GM18517 (cell line): ENCODE measurements around the gene EPHA2.

ENCODE experiments used
- ATAC-seq: cut with Tn5 transposase; IDR thresholded peaks from one replicate; pipeline ENCODE4 v1.9.1; 2021; ENCODE audit warnings: mild to moderate bottlenecking, moderate library complexity; ENCODE audit not compliant: unreplicated experiment

The EPHA2 gene

GRCh38 chr1:16184557-16185303, 28.9 kb upstream of the EPHA2 start:
- no peak for ATAC-seq

GRCh38 chr1:16183765-16184556, 28.1 kb upstream of the EPHA2 start:
- ATAC-seq: no peak

- ATAC-seq: no peak
Observed at GRCh38 chr1:16183179-16183578, 27.3 kb upstream of the EPHA2 start.

- ATAC-seq: no peak
Observed at GRCh38 chr1:16181887-16182719, 26.2 kb upstream of the EPHA2 start.

- ATAC-seq: no peak
Observed at GRCh38 chr1:16180291-16180824, 24.5 kb upstream of the EPHA2 start.

- ATAC-seq: no peak
Observed at GRCh38 chr1:16178596-16179497, 23.0 kb upstream of the EPHA2 start.

- ATAC-seq: no peak
Observed at GRCh38 chr1:16177306-16177705, 21.4 kb upstream of the EPHA2 start.

- no peak for ATAC-seq
Observed at GRCh38 chr1:16176653-16177052, 20.8 kb upstream of the EPHA2 start.

- no peak for ATAC-seq
Observed at GRCh38 chr1:16175610-16176553, 20.0 kb upstream of the EPHA2 start.

- ATAC-seq: no peak
Observed at GRCh38 chr1:16174886-16175598, 19.2 kb upstream of the EPHA2 start.

GRCh38 chr1:16174261-16174868, 18.5 kb upstream of the EPHA2 start:
- no peak for ATAC-seq

GRCh38 chr1:16173447-16174260, 17.8 kb upstream of the EPHA2 start:
- no peak for ATAC-seq

- ATAC-seq: no peak
Observed at GRCh38 chr1:16172964-16173446, 17.1 kb upstream of the EPHA2 start.

GRCh38 chr1:16172218-16172830, 16.5 kb upstream of the EPHA2 start:
- no peak for ATAC-seq

- ATAC-seq: no peak
Observed at GRCh38 chr1:16171314-16172151, 15.7 kb upstream of the EPHA2 start.

- no peak for ATAC-seq
Observed at GRCh38 chr1:16170283-16170673, 14.4 kb upstream of the EPHA2 start.
